A549 (cell line): ENCODE data around the gene NAT8L.
"Not testable (repeated sequence)": the region's sequence is repeated elsewhere in the genome, so short reads cannot be mapped to it uniquely, and the experiment has no call there.

Source experiments
- CEBPB ChIP-seq, 2 experiments: fragments of >200 bp in 1 of 2; sonication (Bioruptor Twin) in 1 of 2; formaldehyde crosslinking in 1 of 2; IDR thresholded peaks; 2 replicates each; pipeline ENCODE4 v1.6.1; 2012 to 2016
- CTCF ChIP-seq: fragments of >200 bp; sonication (Bioruptor Twin); formaldehyde crosslinking; IDR thresholded peaks from 3 replicates; pipeline ENCODE4 v1.5.1; 2016
- EHMT2 ChIP-seq: fragments of 200-600 bp; sonication (generic); IDR thresholded peaks from 2 replicates; pipeline ENCODE4 v1.6.1; 2016; ENCODE audit warnings: antibody characterized with exemption, low read depth, mild to moderate bottlenecking, moderate library complexity
- ELK1 ChIP-seq: fragments of 150-350 bp; IDR thresholded peaks from 2 replicates; pipeline ENCODE4 v1.6.1; 2014; ENCODE audit warnings: low read depth, mild to moderate bottlenecking, low read length
- EP300 ChIP-seq, 2 experiments: fragments of >200 bp; sonication (Bioruptor Twin); formaldehyde crosslinking; IDR thresholded peaks; 2 replicates in 1 of 2; 3 replicates in 1 of 2; pipeline ENCODE4 v1.6.1; 2016 to 2017
- NR3C1 ChIP-seq: fragments of >200 bp; sonication (Bioruptor Twin); formaldehyde crosslinking; IDR thresholded peaks from 3 replicates; pipeline ENCODE4 v1.6.1; 2017
- POLR2A ChIP-seq: IDR thresholded peaks from 2 replicates; pipeline ENCODE4 v1.6.1; 2012; ENCODE audit warnings: mild to moderate bottlenecking, low read length
- RAD21 ChIP-seq, 2 experiments: fragments of >200 bp in 1 of 2; sonication (Bioruptor Twin) in 1 of 2; formaldehyde crosslinking in 1 of 2; IDR thresholded peaks in 1 of 2; conservative IDR thresholded peaks in 1 of 2; 2 replicates in 1 of 2; 3 replicates in 1 of 2; pipeline ENCODE4 v1.6.1; 2012 to 2018; ENCODE audit warnings: inconsistent platforms in 1 of 2
- REST ChIP-seq: fragments of 200-600 bp; sonication (generic); IDR thresholded peaks from 2 replicates; pipeline ENCODE4 v1.6.1; 2016; ENCODE audit warnings: antibody characterized with exemption, mild to moderate bottlenecking, moderate library complexity
- RNF2 ChIP-seq: fragments of 200-600 bp; sonication (generic); IDR thresholded peaks from 2 replicates; pipeline ENCODE4 v1.6.1; 2016; ENCODE audit warnings: low read depth, mild to moderate bottlenecking, antibody characterized with exemption, moderate library complexity, borderline replicate concordance
- SMC3 ChIP-seq: fragments of >200 bp; sonication (Bioruptor Twin); formaldehyde crosslinking; IDR thresholded peaks from 3 replicates; pipeline ENCODE4 v1.6.1; 2018; ENCODE audit warnings: inconsistent platforms
- USF2 ChIP-seq: fragments of 450-650 bp; IDR thresholded peaks from 2 replicates; pipeline ENCODE4 v1.6.1; 2014; ENCODE audit warnings: antibody characterized with exemption
- ZFP36 ChIP-seq: fragments of 450-650 bp; IDR thresholded peaks from 2 replicates; pipeline ENCODE4 v1.6.1; 2014; ENCODE audit warnings: borderline replicate concordance; ENCODE audit not compliant: partially characterized antibody

GRCh38 chr4:2021358-2022018, 37.6 kb upstream of the NAT8L start:
- not testable (repeated sequence) for TF ChIP-seq SMC3; CTCF; NR3C1; USF2; REST; POLR2A; RAD21 (conservative IDR thresholded peaks at IDR 0.05 in 1 of 2, IDR thresholded peaks at IDR 0.05 in 1 of 2); RNF2; ZFP36; EP300 (IDR thresholded peaks at IDR 0.05); ELK1; EHMT2; CEBPB (IDR thresholded peaks at IDR 0.05)
